Measurements from ENCODE around the gene CNTFR. TPM values are rescaled to one million over a fixed set of nuclear protein-coding genes. Genes with fewer than 3 reads are reported as not detected.

CNTFR gene
- total RNA-seq, 1 donor from 2014 or later = 8.6 TPM

- Histone ChIP-seq H3K36me3 (no peaks in the 10 kb centered on the region), H3K79me2 (ENCODE audit: low read depth) (no peaks in the 10 kb centered on the region), H4K20me1 (ENCODE audit: low read depth) (peaks cover 23% of the 10 kb centered on the region), H3K4me1 (peaks cover 58% of the 10 kb centered on the region), H3F3A (ENCODE audit: low read depth) (peaks cover 39% of the 10 kb centered on the region), H3K27me3 (no peaks in the 10 kb centered on the region), H3K9me3 (ENCODE audit: low read depth) (no peaks in the 10 kb centered on the region), H2AFZ (replicated peaks) (no peak overlapping the region), H3K27ac (no peak overlapping the region), H3K4me2 (no peak overlapping the region), H3K9ac (no peak overlapping the region), H3K4me3 (no peak overlapping the region)
- Mint-ChIP-seq H3K36me3 (peaks cover 55% of the 10 kb centered on the region), H3K9me3 (peaks cover 10% of the 10 kb centered on the region), H3K27me3 (ENCODE audit: insufficient read depth, low read depth) (peaks cover 11% of the 10 kb centered on the region), H3K27ac (no peak overlapping the region), H3K4me3 (no peak overlapping the region), H3K4me1 (peaks cover 59% of the 10 kb centered on the region)
- DNase-seq (ENCODE audit: low spot score) = no peak
- no peak for TF ChIP-seq EZH2 (IDR thresholded peaks at IDR 0.05)
- TF ChIP-seq CTCF (IDR thresholded peaks at IDR 0.05) = no peak
- TF ChIP-seq EZH2phosphoT487 (IDR thresholded peaks at IDR 0.05) = no peak
Measured at GRCh38 chr9:34563262-34563661, 26.3 kb downstream of the CNTFR start.

GRCh38 chr9:34562135-34562745 lies 27.3 kb downstream of the CNTFR start:
- Mint-ChIP-seq H3K27me3 (ENCODE audit: insufficient read depth, low read depth) (peaks cover 11% of the 10 kb centered on the region), H3K4me1 (peaks cover 54% of the 10 kb centered on the region)

GRCh38 chr9:34560599-34561214 lies 28.8 kb downstream of the CNTFR start:
- H3K9me3 ChIP-seq (ENCODE audit: low read depth) = no peaks in the 10 kb centered on the region
- no peak overlapping the region for H3K9ac ChIP-seq
- H3K4me2 ChIP-seq = peak overlapping the region; percentile 68
- H3K9me3 Mint-ChIP-seq = peaks cover 10% of the 10 kb centered on the region
- no peaks in the 10 kb centered on the region for H3K36me3 ChIP-seq
- no peak for TF ChIP-seq CTCF (IDR thresholded peaks at IDR 0.05)
- no peak for TF ChIP-seq EZH2 (IDR thresholded peaks at IDR 0.05)
- TF ChIP-seq EZH2phosphoT487 (IDR thresholded peaks at IDR 0.05) = no peak
- peaks cover 53% of the 10 kb centered on the region for H3K36me3 Mint-ChIP-seq
- no peak overlapping the region for H3K4me3 ChIP-seq
- H4K20me1 ChIP-seq (ENCODE audit: low read depth) = no peaks in the 10 kb centered on the region
- H3K79me2 ChIP-seq (ENCODE audit: low read depth) = no peaks in the 10 kb centered on the region
- H3F3A ChIP-seq (ENCODE audit: low read depth) = peaks cover 26% of the 10 kb centered on the region
- peaks cover 43% of the 10 kb centered on the region for H3K4me1 ChIP-seq
- H3K4me1 Mint-ChIP-seq = peaks cover 50% of the 10 kb centered on the region
- peaks cover 8% of the 10 kb centered on the region for H3K27me3 Mint-ChIP-seq (ENCODE audit: insufficient read depth, low read depth)
- H3K4me3 Mint-ChIP-seq = peak overlapping the region; percentile 19
- DNase-seq (ENCODE audit: low spot score) = no peak
- peak overlapping the region; percentile 87 for H3K27ac Mint-ChIP-seq
- no peak overlapping the region for H2AFZ ChIP-seq (replicated peaks)
- no peaks in the 10 kb centered on the region for H3K27me3 ChIP-seq
- peak overlapping the region; percentile 25 for H3K27ac ChIP-seq

More at GRCh38 chr9:34562135-34562745, 27.3 kb downstream of the CNTFR start:
- Histone ChIP-seq H3K36me3 (no peaks in the 10 kb centered on the region), H3K9ac (no peak overlapping the region), H2AFZ (replicated peaks) (no peak overlapping the region), H3K27ac (no peak overlapping the region), H3F3A (ENCODE audit: low read depth) (peaks cover 39% of the 10 kb centered on the region), H3K9me3 (ENCODE audit: low read depth) (no peaks in the 10 kb centered on the region), H3K4me1 (peaks cover 56% of the 10 kb centered on the region), H3K27me3 (no peaks in the 10 kb centered on the region), H3K4me3 (no peak overlapping the region), H3K79me2 (ENCODE audit: low read depth) (no peaks in the 10 kb centered on the region), H4K20me1 (ENCODE audit: low read depth) (peaks cover 14% of the 10 kb centered on the region), H3K4me2 (no peak overlapping the region)
- Mint-ChIP-seq H3K27ac (no peak overlapping the region), H3K9me3 (peaks cover 10% of the 10 kb centered on the region), H3K4me3 (no peak overlapping the region), H3K36me3 (peaks cover 51% of the 10 kb centered on the region)
- TF ChIP-seq EZH2phosphoT487 (IDR thresholded peaks at IDR 0.05) = no peak
- TF ChIP-seq CTCF (IDR thresholded peaks at IDR 0.05) = peak; percentile 72
- no peak for TF ChIP-seq EZH2 (IDR thresholded peaks at IDR 0.05)
- peak; percentile 43 for DNase-seq (ENCODE audit: low spot score)

Data from neural progenitor cell (in vitro differentiated cells).